ENCODE results near the gene LGR6.

Gene LGR6

DNA sequence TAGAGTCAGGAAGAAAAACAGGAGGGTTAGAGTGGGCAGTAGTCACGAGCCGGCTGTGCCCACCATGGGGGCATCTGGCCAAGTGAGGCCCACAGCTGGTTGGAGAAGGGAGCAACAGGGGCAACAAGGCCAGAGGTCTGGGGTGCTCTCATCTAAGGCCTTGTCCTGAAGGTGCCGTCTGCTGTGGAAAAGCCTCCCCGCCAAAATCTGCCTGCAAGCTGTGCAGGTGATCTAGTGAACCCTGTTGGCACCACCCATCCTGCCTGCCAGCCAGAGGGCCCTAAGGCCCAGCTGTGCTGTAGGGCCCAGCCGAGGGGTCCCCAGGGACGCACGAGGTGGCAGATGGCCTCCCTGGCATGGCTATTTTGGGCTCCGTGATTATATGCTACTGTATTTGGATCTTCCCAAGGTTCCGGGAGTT, 51.3 kb downstream of the LGR6 start:
- no peak overlapping the region for H3K4me2 ChIP-seq (ENCODE audit: low read depth, low read length, poor library complexity, severe bottlenecking)
- no peaks in the 10 kb centered on the region for H3K36me3 ChIP-seq (ENCODE audit: insufficient read depth, low read length)
- no peaks in the 10 kb centered on the region for H3K9me3 ChIP-seq (ENCODE audit: insufficient read depth, low read depth, low read length)
- H3K9ac ChIP-seq (ENCODE audit: low read depth, low read length, poor library complexity, severe bottlenecking): no peak overlapping the region
- no peaks in the 10 kb centered on the region for H3K9me2 ChIP-seq (replicated peaks; ENCODE audit: low read depth, low read length)
- TF ChIP-seq, protein P1, sequence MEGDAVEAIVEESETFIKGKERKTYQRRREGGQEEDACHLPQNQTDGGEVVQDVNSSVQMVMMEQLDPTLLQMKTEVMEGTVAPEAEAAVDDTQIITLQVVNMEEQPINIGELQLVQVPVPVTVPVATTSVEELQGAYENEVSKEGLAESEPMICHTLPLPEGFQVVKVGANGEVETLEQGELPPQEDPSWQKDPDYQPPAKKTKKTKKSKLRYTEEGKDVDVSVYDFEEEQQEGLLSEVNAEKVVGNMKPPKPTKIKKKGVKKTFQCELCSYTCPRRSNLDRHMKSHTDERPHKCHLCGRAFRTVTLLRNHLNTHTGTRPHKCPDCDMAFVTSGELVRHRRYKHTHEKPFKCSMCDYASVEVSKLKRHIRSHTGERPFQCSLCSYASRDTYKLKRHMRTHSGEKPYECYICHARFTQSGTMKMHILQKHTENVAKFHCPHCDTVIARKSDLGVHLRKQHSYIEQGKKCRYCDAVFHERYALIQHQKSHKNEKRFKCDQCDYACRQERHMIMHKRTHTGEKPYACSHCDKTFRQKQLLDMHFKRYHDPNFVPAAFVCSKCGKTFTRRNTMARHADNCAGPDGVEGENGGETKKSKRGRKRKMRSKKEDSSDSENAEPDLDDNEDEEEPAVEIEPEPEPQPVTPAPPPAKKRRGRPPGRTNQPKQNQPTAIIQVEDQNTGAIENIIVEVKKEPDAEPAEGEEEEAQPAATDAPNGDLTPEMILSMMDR (conservative IDR thresholded peaks at IDR 0.05; ENCODE audit: low read length): no peak
- TF ChIP-seq EZH2phosphoT487 (IDR thresholded peaks at IDR 0.05; ENCODE audit: borderline replicate concordance): no peak
- no peaks in the 10 kb centered on the region for H3K4me1 ChIP-seq (ENCODE audit: insufficient read depth, low read length, poor library complexity, severe bottlenecking)
- no peak overlapping the region for H3K4me3 ChIP-seq (ENCODE audit: low read length, poor library complexity, severe bottlenecking)
- no peaks in the 10 kb centered on the region for H3K79me2 ChIP-seq (ENCODE audit: insufficient read depth, low read length)
- no peak overlapping the region for H2AFZ ChIP-seq (ENCODE audit: low read length)
- H4K20me1 ChIP-seq (ENCODE audit: insufficient read depth, low read length, poor library complexity, severe bottlenecking): no peaks in the 10 kb centered on the region
- H3F3A ChIP-seq (ENCODE audit: low read depth): no peaks in the 10 kb centered on the region
- H3K27me3 ChIP-seq (ENCODE audit: insufficient read depth, low read length, poor library complexity, severe bottlenecking): no peaks in the 10 kb centered on the region

DNA sequence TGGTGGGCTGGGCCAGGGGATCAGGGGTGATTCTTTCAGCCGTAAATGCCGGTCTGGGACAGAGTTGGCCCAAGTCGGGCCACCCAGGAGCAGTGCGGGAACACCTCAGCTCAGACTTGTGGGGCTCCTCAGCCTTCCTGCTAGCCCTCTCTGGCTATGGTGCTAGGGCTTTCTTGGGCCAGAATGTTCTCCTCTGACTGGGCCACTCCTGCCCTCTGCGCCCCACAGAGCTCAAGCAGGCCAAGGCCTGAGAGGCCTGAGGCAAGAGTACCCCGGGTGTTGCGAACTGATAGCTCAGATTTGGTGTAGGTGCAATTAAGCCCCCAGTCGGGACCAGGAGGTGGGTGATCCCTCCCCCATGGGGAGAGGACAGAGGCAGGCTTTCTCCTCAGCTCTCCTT, 51.8 kb downstream of the LGR6 start:
- no peaks in the 10 kb centered on the region for H3K79me2 ChIP-seq (ENCODE audit: insufficient read depth, low read length)
- no peaks in the 10 kb centered on the region for H3K36me3 ChIP-seq (ENCODE audit: insufficient read depth, low read length)
- no peak overlapping the region for H3K9ac ChIP-seq (ENCODE audit: low read depth, low read length, poor library complexity, severe bottlenecking)
- H3F3A ChIP-seq (ENCODE audit: low read depth): no peaks in the 10 kb centered on the region
- TF ChIP-seq, protein P1 (conservative IDR thresholded peaks at IDR 0.05; ENCODE audit: low read length): no peak
- TF ChIP-seq EZH2phosphoT487 (IDR thresholded peaks at IDR 0.05; ENCODE audit: borderline replicate concordance): no peak
- no peaks in the 10 kb centered on the region for H3K9me3 ChIP-seq (ENCODE audit: insufficient read depth, low read depth, low read length)
- H2AFZ ChIP-seq (ENCODE audit: low read length): no peak overlapping the region
- no peak overlapping the region for H3K4me3 ChIP-seq (ENCODE audit: low read length, poor library complexity, severe bottlenecking)
- H3K4me1 ChIP-seq (ENCODE audit: insufficient read depth, low read length, poor library complexity, severe bottlenecking): no peaks in the 10 kb centered on the region
- no peaks in the 10 kb centered on the region for H3K27me3 ChIP-seq (ENCODE audit: insufficient read depth, low read length, poor library complexity, severe bottlenecking)
- H4K20me1 ChIP-seq (ENCODE audit: insufficient read depth, low read length, poor library complexity, severe bottlenecking): no peaks in the 10 kb centered on the region
- H3K9me2 ChIP-seq (replicated peaks; ENCODE audit: low read depth, low read length): no peaks in the 10 kb centered on the region
- no peak overlapping the region for H3K4me2 ChIP-seq (ENCODE audit: low read depth, low read length, poor library complexity, severe bottlenecking)

- Histone ChIP-seq H3K9ac (ENCODE audit: low read depth, low read length, poor library complexity, severe bottlenecking) (no peak overlapping the region), H3K4me1 (ENCODE audit: insufficient read depth, low read length, poor library complexity, severe bottlenecking) (no peaks in the 10 kb centered on the region)
Observed at GRCh38 chr1:202247104-202247503, 53.5 kb downstream of the LGR6 start.

More at GRCh38 chr1:202247104-202247503, 53.5 kb downstream of the LGR6 start:
- Histone ChIP-seq H2AFZ (ENCODE audit: low read length) (no peak overlapping the region), H3F3A (ENCODE audit: low read depth) (no peaks in the 10 kb centered on the region), H3K36me3 (ENCODE audit: insufficient read depth, low read length) (no peaks in the 10 kb centered on the region), H3K27me3 (ENCODE audit: insufficient read depth, low read length, poor library complexity, severe bottlenecking) (no peaks in the 10 kb centered on the region), H3K4me3 (ENCODE audit: low read length, poor library complexity, severe bottlenecking) (no peak overlapping the region), H3K79me2 (ENCODE audit: insufficient read depth, low read length) (no peaks in the 10 kb centered on the region), H3K9me3 (ENCODE audit: insufficient read depth, low read depth, low read length) (no peaks in the 10 kb centered on the region), H3K4me2 (ENCODE audit: low read depth, low read length, poor library complexity, severe bottlenecking) (no peak overlapping the region), H3K9me2 (replicated peaks; ENCODE audit: low read depth, low read length) (no peaks in the 10 kb centered on the region), H4K20me1 (ENCODE audit: insufficient read depth, low read length, poor library complexity, severe bottlenecking) (no peaks in the 10 kb centered on the region)
- no peak for TF ChIP-seq EZH2phosphoT487 (IDR thresholded peaks at IDR 0.05; ENCODE audit: borderline replicate concordance)
- TF ChIP-seq, protein P1 (conservative IDR thresholded peaks at IDR 0.05; ENCODE audit: low read length): no peak

Measured in Loucy (cell line).